CD4-positive, alpha-beta T cell treated with Interleukin-15 for 4 hours (primary cell): ENCODE measurements around the gene CTNNAL1.

Source experiments
- DNase-seq: peaks from one replicate; pipeline ENCODE4 v3.0.0-alpha.2; 2020; ENCODE audit warnings: low spot score

CTNNAL1 gene

DNA sequence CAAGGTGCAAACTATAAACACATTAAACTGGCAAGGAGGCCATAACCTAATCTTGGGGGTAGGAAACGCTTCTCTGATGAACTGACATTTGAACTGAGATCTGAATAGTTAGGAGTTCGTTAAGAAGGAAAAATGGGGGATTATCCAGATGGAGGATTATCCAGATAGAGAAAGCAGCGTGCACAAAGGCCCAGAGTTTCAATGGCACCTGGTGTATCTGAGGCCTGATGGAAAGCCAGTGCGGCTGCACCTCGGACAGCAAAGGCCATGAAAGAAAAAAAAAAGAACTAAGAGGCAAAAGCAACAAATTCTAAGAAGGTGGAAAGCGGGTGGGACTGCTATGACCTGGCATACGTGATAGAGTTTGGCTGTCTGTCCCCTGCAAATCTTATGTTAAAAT lies 13.0 kb upstream of the CTNNAL1 start:
- no peak for DNase-seq

DNA sequence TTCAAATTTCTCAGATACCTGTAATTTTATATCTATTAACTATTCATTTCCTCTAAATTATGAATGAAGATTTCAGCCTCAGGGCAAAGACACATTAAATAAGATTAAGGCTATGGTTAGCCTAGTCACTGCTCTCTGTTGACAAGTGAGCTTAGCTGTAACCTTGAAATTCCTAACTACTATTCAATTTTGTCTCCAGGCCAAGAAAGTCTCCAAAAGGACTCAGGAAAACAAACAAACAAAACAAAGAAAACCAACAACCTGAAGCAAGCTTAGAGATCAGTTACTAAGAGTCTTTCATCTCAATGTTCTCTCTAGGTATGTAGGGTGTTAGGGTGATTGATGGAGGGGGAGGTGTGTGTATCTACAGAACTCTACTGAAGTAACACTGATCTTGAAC lies 9.6 kb upstream of the CTNNAL1 start:
- DNase-seq, result no peak

DNA sequence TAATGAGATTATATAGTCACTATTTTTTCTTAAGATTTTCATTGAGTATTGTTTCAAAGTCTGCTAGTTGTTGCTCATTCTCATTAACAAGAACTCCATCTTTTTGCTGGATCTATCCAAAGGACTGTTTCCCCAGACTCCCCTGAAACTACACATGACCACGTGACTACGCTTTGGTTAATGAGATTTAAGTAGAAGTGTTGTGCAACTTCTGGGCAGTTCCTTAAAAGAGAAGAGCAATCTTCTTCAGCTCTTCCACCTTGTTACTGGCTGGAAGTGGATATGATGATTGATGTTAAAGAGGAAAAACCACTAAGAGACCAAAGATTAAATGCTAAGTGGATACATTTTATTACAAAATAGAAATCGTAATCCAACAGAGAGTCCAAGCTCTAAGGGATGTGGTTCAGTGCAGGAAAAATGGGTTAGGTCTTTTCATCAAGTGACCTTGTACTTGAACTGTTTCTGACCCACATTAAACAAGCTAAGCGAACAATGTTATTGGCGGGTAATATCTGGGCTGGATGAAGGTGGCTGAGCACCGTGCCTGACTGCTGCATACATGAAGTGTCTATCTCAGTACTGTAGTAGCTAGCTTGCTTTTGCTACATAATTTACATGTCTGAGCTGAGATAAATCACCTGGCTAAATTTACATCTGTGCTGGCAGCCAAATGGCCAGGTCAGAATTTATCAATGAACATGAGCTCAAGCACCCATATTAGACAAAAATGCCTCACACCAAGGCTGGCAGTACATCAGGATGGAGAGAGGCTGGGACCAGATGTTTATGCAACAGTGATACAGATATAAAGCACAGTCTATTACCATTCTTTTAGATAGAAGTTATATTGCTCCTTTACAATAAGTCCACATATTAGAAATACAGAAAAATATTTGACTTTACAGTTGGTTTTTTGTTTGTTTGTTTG lies 7.5 kb upstream of the CTNNAL1 start:
- DNase-seq, result no peak

DNA sequence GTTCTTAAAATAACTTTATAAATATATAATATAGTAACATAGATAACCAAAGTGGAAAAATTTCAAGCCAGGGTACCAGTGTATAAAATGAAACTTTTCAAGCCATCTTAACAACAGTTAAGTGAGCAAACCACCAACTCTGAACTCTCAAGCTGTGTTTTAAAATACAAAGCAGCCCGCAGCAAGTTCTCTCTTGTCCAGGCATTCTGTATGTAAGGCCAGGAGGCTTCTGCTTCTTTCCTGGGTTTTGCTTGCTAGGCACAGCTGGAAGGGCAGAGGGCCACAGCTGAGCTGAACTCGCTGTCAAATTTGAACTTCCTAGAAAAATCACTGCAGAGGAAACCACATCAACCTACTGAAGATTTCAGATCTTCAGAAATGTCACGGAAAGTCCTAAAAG lies 6.8 kb upstream of the CTNNAL1 start:
- DNase-seq, result no peak

DNA sequence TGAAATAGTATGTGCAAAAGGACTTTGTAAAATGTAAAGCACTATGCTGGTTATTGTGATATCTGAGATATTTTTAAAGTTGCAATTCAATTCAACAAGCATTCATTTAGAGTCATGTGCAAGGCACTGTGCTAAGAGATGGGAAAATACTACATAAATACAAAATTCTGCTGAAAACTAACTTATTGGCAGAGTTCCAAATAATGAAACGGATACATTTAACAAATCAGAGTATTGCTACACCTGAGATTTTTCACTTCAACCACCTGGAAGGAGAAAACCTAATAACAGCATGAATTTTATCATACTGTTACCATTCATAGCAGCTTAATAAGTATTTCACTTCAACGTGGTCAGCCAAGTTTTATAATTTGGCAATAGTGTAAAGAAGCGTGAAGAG lies 6.1 kb upstream of the CTNNAL1 start:
- no peak for DNase-seq

DNA sequence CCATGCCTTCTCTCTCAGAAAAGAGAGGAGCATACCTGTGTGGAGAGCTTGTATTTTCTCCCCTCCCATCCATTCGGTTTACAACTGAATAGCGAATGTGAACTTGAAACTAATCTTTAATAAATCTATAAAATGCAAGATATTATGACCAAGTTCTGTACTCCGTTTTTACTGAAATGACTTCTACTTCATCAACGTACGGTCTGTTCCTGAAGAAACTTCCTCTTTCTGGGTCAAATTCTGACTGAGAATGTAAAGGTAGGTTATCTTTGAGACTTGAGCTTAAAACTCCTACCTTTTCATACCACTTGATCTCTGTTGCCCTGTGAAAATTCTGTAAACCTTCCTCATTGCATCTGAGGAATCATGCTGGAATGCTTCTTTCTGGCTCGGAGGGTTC lies 4.2 kb upstream of the CTNNAL1 start:
- DNase-seq, result no peak

DNA sequence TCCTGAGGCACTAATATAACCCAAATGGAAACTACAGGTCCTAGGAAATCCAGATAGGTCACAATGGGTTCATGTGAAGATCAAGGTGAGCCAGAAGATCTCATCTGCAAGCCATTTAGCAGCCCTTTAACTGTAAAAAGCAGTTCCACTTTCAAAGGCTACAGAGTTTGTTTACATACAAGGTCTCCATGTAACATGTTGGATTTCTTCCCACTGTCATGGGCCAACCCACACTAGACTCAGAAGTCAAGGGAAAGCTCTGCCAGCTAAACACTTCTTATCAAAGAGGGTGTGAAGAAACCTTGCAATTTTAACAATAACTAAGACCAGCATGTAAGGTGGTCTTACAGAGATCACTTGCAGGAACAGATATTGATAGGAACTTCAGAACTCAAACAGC lies 3.8 kb upstream of the CTNNAL1 start:
- DNase-seq, result no peak

DNA sequence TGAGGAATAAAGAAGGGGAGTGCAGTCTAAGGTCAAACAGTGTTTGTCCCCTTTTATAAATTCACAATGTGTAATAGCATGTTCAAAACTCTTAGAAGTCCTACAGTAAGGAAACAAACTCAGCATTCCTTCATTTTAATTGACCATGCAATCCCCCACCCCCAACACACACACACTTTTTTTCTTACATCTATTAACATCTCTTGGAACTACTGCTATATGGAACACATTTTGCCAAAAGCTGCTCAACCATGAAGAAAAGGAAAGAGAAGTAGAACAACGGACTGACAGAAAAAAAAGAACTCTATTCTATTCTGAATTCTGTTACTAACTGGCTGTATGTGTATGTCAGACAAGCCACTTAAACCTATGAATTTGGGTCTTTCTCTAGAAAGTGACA lies 2.8 kb upstream of the CTNNAL1 start:
- DNase-seq, result no peak

DNA sequence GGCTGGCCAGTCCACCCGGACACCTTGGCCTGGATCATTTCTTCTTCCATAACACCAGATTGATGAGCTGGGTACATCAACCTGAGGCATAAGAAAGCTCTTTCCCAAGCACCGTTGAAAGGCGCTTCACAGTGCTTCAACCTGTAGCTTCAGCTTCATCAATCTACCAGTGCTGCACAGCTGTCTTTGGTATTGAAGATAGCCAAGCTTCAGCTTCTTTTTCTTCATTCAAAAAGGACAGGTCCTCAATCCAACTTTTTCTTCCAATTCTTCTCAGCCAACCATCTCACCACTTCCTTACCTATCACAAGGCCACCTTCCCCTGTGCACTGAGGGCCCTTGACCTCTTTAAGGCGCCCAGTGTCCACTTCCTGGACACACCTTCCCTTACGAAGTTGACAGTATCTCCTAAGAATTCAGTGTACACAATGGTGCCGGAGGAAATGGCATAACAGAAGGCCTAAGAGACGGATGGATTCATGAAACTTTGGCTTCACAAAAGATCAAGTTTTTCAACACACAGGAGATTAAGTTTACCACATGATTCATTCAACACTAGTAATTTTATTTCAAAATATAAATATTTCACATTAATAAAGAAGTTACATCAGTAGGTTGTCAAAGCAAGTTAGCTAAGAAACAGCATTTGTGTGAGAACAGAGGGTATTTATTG lies 1.4 kb upstream of the CTNNAL1 start:
- no peak for DNase-seq

DNA sequence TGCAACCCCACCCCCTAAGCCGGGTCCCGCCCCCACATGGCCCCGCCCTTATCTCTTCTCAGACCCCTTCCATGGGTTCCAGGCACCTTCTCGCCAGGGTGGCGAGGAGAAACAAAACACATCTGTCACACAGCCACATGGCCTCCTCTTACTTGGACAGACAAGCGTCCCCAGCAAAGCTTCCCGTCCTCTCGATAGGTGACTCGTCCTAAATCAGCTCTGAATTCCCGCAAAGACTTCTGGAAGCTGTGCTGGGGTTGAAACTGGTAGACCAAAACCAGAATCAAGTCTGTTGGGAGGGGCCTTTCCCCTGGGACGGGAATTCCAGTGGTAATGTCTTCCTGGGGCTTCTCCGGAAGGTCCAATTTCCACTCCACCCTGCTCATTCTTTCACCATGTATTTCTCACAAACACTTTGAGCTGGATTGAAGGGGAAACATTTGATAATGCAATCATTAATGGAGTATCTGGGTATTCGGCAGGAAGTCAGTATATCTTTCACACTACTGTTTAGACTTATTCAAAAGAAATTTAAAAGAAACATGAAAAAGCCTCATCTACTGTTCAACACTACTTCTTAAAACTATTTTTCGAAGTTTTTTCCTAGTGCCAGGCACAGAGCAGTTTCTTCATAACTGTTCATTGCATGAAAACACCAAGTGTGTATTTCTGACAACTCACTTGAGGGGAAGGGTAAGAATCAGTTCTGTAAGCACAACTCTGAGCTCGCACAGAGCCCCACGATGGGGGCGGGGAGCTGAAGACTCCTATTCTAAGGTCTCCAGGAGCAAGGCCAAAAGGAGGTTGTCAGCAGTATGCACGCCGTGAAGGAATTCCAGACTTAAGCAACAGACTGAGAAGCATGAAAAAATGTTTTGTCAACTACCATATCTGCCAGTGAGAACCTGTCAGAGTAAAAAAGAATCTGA lies 644 bp upstream of the CTNNAL1 start:
- no peak for DNase-seq

DNA sequence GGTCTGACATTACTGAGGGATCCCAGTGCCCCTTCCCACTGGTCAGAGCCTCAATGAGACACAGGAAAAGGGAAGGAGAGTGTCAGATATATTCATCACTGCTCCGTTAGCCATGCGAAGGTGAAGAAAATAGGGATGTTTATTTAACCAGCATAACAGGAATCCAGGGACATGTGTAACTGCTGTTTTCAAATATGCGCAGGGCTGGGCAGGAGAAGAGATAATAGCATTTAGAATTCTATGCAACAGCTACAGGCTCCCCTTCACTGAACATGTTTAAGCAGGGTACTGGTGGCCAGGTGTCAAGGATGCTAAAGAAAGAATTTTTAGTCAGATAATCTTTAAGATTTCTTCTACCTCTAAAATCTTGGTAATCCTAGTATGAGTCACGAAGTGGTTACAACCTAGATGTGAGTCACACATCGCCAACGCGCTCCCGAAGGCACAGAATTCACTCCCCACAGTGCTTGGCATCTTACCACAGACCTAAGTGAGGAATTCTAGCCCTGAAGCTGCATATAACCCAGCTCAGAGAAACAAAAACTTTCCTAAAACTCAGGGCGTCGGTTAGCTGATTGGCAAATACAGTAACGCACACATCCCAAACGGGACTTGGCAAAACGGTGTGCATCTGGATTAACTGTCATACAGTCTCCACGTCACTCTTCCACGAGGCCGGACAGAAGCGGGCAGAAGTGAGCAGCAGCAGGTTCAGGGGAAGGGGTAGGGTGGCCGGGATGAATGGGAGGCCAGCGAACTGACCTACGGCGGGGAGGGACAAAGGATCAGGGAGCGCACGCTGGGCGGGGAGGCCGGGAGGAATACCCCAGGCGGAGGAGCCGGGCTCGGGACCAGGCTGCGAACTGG lies 1.1 kb downstream of the CTNNAL1 start:
- DNase-seq, result peak; percentile 52

DNA sequence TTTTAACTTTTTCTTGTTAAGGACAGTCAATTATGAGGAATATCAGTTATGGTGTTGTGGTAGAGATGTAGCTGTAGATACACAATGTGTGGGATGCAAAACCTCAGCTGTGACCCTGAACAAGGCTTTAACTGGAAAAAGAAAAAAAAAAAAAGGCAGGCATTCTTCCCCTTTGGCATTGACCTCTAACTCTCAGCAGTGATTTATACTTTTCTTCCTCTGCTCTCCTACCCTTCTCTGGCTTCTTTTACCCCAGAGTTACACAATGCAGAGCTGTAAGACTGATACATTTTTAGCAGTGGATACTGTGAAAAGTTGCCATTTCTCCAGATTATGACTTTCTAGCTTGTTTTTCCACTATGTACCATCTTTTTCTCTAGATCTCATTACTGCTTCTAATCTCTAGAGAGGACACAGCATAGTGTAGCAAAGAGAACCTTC lies 2.0 kb downstream of the CTNNAL1 start:
- DNase-seq, result no peak

DNA sequence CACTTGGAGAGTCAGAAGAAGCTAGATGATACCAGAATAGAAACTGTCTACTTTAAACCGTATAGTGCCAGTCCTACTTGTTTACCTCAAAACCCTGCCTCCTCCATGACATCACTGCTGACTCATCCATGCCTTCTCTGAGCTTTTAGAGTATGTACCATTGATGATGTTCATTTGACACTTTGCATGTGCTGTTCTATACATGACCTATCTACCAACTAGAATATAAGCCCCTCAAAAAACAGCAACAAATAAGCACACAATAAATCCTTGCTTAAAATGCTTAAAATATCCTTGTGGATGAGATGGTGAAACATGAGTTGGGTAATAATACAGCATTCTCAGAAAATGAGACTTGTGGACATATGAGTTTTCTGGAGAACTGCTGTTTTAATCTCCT lies 2.6 kb downstream of the CTNNAL1 start:
- peak; percentile 66 for DNase-seq

DNA sequence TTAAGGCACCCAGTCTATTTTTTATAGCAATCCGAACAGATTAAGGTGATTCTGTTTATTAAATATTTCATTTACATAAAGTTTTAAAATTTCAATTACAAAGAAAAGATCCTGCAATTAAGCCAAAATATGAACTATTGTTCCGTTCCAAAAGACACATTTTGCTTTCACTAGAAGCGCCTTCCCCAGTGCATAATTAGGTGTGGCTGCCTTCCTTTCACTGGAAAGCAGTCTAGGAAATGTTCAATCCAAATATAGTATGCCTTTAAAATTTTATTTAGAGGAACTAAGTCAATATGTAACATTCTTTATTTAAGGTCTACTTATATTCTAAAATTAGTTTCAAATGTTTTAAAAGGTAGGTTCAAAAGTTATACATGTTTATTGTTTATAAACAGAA lies 7.6 kb downstream of the CTNNAL1 start:
- DNase-seq, result no peak

DNA sequence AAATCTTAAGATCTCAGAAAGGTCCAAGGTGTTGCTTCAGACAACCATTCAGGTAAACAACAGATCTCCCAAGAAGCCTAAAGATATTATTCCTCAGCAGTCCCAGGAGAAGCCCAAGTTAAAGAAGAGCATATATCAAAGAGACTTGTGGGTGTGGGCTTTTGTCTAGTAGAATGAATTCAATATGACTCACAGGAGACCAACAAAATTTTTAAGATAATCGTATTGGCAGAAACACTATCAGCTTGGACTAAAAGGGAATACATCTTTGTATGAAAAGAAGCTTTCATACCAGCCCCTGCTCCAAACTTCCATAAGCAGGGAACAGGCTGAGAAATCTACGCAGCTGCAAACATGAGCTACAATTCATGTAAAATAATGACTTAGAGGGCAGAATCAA lies 10.2 kb downstream of the CTNNAL1 start:
- DNase-seq, result no peak

DNA sequence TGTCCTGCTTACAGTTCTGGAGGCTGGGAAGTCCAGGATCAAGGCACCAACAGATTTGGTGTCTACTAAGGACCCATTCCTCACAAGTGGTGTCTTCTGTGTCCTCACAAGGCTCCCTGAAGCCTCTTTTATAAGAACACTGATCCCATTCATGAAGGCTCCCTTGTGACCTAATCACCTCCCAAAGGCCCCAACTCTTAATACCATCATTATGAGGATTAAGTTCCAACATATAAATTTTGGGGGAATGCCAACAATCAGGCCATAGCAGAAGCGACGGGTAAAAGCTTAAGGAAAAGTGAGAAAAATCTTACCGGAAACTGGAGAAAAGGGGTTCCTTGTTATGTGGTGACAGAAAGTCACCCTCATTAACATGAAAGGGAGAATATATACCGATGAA lies 11.2 kb downstream of the CTNNAL1 start:
- no peak for DNase-seq

DNA sequence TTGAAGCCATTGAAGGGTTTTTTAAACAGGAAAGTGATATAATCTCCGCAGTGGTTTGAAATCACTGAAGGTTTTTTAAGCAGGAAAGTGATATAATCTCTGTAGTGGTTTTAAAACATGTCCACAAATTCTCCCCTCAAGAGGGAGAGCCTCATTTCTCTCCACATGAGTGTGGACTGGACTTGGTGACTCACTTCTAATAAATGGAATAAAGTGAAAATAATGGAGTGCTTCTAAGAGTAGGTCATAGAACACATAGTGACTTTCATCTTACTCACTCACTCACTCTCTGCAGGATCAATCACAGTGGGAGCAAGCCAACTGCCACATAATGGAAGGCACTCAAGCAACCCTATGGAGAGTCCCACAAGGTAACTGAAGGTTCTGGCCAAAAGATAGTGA lies 12.0 kb downstream of the CTNNAL1 start:
- no peak for DNase-seq

DNA sequence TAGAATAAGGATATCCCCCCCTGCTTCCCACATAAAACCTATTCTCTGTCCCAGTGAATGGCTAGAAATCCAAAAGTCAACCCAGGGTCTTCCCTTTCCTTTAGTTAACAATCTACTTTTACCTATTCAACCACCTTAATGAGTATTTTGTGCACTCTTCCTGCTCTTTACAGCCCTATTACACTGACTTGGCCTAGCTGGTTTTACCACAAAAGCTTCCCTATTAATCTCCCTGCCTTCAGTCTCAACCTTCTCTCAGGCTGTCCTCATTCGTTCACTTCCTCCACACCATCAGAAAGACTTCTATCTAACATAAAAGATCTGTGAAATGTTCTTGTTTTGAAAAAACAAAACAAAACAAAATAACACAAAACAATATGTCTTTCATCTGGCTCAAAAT lies 16.2 kb downstream of the CTNNAL1 start:
- DNase-seq, result no peak

DNA sequence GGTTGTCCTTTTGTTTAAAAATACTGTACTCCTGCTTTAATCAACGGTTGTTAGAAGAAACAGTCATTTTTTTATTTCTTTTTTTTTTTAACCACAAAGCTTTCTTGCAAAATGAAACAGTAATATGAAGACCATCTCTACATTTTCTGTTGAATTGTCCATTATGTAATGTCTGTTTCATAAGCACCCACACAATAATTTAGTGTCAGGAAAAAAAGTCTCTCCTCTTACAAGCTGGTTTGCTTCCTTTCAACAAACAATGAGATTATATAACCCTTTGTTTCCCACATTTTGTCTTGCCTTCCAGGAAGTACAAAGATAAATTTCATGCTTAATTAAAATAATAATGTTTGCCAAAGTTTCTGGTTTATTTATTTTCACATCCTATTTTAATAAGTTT lies 16.7 kb downstream of the CTNNAL1 start:
- no peak for DNase-seq

DNA sequence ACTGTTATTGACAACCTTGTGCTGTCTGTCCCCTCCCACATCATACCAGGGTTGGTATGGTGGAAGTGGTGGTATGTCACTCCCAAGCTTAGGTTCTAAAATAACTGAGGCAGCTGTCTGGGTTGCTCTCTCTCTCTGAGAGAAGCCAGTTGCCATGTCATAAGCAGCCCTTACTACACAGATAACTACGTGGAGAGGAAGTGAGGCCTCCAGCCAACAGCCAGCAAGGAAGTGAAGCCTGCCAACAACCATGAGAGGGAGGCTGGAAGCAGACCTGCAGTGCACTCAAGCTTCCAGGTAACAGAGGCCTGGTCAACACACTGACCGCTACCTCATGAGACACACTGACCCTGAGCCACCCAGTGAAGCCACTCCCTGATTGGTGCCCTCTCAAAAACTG lies 18.6 kb downstream of the CTNNAL1 start:
- no peak for DNase-seq

DNA sequence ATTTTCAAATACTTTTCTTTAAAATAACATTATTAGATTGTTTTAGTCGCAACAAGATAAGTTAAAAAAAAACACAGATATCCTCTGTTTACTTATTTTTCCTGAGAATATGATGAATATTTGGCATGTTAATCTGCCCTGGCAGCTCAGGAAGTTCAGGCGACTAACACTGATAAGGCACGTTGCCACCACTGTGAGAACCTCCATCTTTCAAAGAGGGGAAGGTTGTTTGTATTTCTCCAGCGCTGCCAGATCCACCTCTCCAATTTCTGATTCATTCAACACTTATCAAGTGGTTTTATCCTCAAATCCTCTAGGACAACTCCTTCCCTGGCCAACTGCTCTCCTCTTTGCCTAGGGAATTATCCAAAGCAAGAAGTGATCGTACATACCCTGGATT lies 21.8 kb downstream of the CTNNAL1 start:
- DNase-seq, result no peak

DNA sequence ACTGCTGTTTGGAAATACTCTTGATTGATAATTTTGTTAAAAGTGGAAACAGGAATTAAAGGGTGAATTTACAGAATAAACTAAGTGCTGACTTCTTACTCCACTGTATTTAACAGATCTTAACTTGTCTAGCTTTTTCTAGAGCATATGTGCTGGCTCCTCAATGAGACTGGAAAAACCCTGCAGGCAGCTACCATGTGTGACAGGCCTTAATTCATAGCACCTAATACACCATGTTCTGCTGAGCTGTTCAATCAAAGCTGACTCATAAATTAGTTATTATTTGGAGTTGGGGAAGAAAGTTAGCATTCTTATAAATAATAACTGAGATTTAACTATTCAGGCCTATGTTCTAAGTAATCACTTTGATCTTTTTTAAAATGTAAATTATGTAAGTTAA lies 29.4 kb downstream of the CTNNAL1 start:
- DNase-seq, result no peak
